Ovary (tissue), 3 donors: ENCODE results near the gene ROPN1L.

Source experiments
- CTCF ChIP-seq, 3 donors: fragments of 450-650 bp in 2 of 3; fragments of 200-600 bp in 1 of 3; IDR thresholded peaks; one replicate each; pipeline versions ENCODE4 v1.5.1 to v1.8.0; 2016 to 2022; ENCODE audit warnings: antibody characterized with exemption in 3 of 3, mild to moderate bottlenecking in 1 of 3
- EP300 ChIP-seq: sonication (generic); formaldehyde crosslinking; IDR thresholded peaks from one replicate; pipeline ENCODE4 v1.6.1; 2017; ENCODE audit warnings: antibody characterized with exemption
- POLR2A ChIP-seq: fragments of 450-650 bp; IDR thresholded peaks from one replicate; pipeline ENCODE4 v1.6.1; 2017; ENCODE audit warnings: antibody characterized with exemption, mild to moderate bottlenecking, moderate library complexity
- donor health status: DM: no; HTN: no; CAD: no.

- TF ChIP-seq CTCF (IDR thresholded peaks at IDR 0.05) (no peak), POLR2A (no peak), EP300 (no peak)
Observed at GRCh38 chr5:10502130-10502529, 60.5 kb downstream of the ROPN1L start.
